Mononuclear cell (primary cell): ENCODE results near the gene PANK1. TPM values are rescaled to one million over a fixed set of nuclear protein-coding genes. Genes with fewer than 3 reads are reported as not detected.

Experiments
- H3K27me3 ChIP-seq: 2 replicates; pipeline ENCODE4 v1.6.0; 2011; ENCODE audit warnings: low read length, control low read depth; ENCODE audit not compliant: insufficient read depth
- H3K4me1 ChIP-seq: 2 replicates; pipeline ENCODE4 v1.5.1; 2011; ENCODE audit warnings: mild to moderate bottlenecking, low read length, control low read depth; ENCODE audit not compliant: insufficient read depth
- H3K4me3 ChIP-seq: 2 replicates; pipeline ENCODE4 v1.5.1; 2011; ENCODE audit warnings: mild to moderate bottlenecking, low read length, moderate library complexity
- H3K9me3 ChIP-seq: 2 replicates; pipeline ENCODE4 v1.5.1; 2011; ENCODE audit warnings: low read depth, mild to moderate bottlenecking, control low read depth, low read length
- total RNA-seq: library from RNA; depleted of rRNA; stranded (reverse); fragments of >200 nt; gene quantifications from one replicate; pipeline ENCODE4 v1.2.3, GENCODE V29; 2012

The PANK1 gene
- total RNA-seq, 1 donor, result 0.52 TPM

- Histone ChIP-seq H3K9me3 (no peaks in the 10 kb centered on the region), H3K4me1 (no peaks in the 10 kb centered on the region), H3K4me3 (no peak overlapping the region), H3K27me3 (no peaks in the 10 kb centered on the region)
Observed at GRCh38 chr10:89582022-89582421, 63.0 kb downstream of the PANK1 start.

DNA sequence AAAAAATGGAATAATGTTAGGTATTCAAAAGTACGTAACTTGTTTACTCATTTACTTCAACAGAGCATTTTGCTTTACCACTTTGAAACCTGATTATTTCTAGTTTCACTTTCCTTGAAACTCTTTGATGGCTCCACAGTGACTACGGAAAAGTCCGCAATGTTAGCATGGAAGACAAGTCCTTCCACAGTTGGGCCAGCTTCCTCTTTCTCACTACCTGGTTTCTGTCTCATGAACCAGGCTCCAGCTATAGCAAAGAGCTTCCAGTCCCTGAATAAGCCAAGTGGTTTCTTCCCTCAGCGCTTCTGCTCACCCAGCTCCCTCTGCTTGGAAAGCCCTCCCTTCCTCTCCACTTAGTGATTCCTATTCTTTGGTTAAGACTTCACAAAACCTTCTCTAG, 64.8 kb downstream of the PANK1 start:
- Histone ChIP-seq H3K27me3 (no peaks in the 10 kb centered on the region), H3K4me3 (no peak overlapping the region), H3K4me1 (no peaks in the 10 kb centered on the region), H3K9me3 (no peaks in the 10 kb centered on the region)

DNA sequence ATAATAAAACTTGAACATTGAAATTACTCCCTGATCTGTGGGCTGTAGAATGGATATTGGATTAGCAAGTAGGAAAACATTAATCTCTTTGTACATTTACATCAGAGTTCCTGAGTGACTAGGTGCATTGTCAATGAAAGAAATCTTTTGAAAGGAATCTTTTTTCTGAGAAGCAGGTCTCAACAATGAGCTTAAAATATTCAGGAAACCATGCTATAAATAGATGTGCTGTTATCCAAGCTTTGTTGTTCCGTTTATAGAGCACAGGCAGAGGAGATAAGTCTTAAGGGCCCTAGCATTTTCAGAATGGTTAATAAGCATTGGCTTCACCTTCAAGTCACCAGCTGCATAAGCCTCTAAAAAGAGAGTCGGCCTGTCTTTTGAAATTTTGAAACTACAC, 68.3 kb downstream of the PANK1 start:
- H3K4me3 ChIP-seq, result no peak overlapping the region
- H3K27me3 ChIP-seq, result no peaks in the 10 kb centered on the region
- no peaks in the 10 kb centered on the region for H3K9me3 ChIP-seq
- H3K4me1 ChIP-seq, result no peaks in the 10 kb centered on the region

DNA sequence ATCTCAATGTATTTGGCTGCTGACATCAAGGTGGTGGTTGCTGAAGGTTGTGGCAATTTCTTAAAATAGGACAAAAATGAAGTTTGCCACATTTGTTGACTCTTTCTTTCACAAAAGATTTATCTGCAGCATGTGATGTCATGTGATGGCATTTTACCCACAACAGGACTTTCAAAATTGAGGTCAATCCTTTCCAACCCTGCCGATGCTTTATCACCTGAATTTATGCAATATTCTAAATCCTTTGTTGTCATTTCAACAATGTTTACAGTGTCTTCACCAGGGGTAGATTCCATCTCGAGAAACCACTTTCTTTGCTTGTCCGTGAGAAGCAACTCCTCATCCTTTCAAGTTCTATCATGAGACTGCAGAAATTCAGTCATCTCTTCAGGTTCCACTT, 69.0 kb downstream of the PANK1 start:
- Histone ChIP-seq H3K4me1 (no peaks in the 10 kb centered on the region), H3K27me3 (no peaks in the 10 kb centered on the region), H3K9me3 (no peaks in the 10 kb centered on the region), H3K4me3 (no peak overlapping the region)

DNA sequence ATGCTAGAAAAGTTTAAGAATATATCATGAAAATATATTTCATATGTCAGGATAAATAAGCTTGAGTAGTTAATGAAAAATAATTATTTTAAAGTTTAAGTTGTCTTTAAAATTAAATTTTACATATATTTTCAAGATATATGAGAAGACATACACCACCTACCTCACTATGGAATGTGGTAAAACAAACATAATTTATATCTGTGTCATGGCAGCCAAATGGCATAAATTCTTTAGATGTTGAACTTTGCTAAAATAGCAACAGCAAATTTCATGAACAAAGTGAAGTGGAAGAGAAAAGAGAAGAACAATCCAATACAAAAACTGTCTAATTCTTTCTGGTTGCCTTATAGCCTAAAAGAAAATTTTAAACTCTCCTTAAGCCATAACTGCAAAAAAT, 70.0 kb downstream of the PANK1 start:
- no peaks in the 10 kb centered on the region for H3K9me3 ChIP-seq
- H3K27me3 ChIP-seq, result no peaks in the 10 kb centered on the region
- no peaks in the 10 kb centered on the region for H3K4me1 ChIP-seq
- no peak overlapping the region for H3K4me3 ChIP-seq

GRCh38 chr10:89574368-89574767, 70.7 kb downstream of the PANK1 start:
- Histone ChIP-seq H3K9me3 (no peaks in the 10 kb centered on the region), H3K27me3 (no peaks in the 10 kb centered on the region), H3K4me3 (no peak overlapping the region), H3K4me1 (no peaks in the 10 kb centered on the region)

DNA sequence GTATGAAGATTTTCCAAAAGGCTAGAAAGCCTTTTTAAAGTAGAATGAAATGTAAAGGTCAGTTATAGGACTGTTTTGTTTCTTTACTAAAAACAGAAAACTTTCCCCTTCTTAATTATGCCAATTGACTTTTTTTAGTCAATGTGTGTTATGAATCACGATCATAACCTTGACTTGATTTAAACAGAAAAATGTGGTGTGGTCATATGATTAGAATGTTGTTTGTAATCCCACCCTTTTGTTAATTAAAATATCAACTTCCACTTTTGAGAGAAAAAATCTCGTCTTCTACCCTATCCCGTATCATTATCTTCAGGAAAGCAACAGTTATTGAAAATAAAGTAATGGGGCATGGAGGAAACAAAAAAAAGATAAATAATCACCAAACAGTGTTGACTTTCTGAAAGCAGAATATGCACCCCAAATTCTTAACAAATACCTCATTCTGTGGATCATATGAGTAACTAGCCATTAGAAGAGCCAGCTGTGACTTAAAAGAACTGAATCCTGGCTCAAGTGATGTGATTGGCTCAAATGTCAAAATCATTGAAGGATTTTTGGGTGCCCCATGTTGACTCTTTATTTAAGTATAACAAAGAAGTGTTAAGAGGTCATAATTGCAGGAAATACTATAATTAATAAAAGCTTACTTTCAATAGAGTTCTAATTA, 77.3 kb downstream of the PANK1 start:
- no peaks in the 10 kb centered on the region for H3K9me3 ChIP-seq
- peaks cover 5% of the 10 kb centered on the region for H3K27me3 ChIP-seq
- no peak overlapping the region for H3K4me3 ChIP-seq
- no peaks in the 10 kb centered on the region for H3K4me1 ChIP-seq

DNA sequence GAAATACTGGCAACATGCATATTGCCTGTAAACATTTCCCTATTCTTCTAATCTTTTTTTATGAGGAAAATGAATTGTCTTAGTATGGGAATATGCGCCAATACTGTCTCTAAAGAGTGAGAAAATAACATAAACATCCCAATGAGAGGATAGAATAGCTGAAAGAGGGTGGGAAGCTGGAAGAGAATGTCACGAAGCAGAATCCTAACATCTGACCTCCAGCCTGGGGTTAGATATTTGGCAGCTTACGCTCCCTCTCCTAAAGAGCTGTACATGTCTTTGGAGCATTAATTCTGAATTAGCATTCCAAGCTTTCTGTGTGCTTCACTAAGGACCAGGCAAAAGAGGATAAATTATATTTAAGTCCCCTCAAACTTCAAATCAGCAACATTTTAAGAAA, 78.0 kb downstream of the PANK1 start:
- no peaks in the 10 kb centered on the region for H3K9me3 ChIP-seq
- no peak overlapping the region for H3K4me3 ChIP-seq
- H3K4me1 ChIP-seq, result no peaks in the 10 kb centered on the region
- H3K27me3 ChIP-seq, result peaks cover 5% of the 10 kb centered on the region

- Histone ChIP-seq H3K4me1 (no peaks in the 10 kb centered on the region), H3K9me3 (no peaks in the 10 kb centered on the region), H3K27me3 (peaks cover 5% of the 10 kb centered on the region), H3K4me3 (no peak overlapping the region)
Observed at GRCh38 chr10:89566095-89566950, 78.7 kb downstream of the PANK1 start.

GRCh38 chr10:89565180-89565579, 79.9 kb downstream of the PANK1 start:
- no peaks in the 10 kb centered on the region for H3K9me3 ChIP-seq
- H3K4me1 ChIP-seq, result no peaks in the 10 kb centered on the region
- no peak overlapping the region for H3K4me3 ChIP-seq
- peaks cover 5% of the 10 kb centered on the region for H3K27me3 ChIP-seq

GRCh38 chr10:89563861-89564478, 81.1 kb downstream of the PANK1 start:
- H3K4me1 ChIP-seq, result no peaks in the 10 kb centered on the region
- H3K27me3 ChIP-seq, result peaks cover 5% of the 10 kb centered on the region
- no peak overlapping the region for H3K4me3 ChIP-seq
- H3K9me3 ChIP-seq, result no peaks in the 10 kb centered on the region

GRCh38 chr10:89563311-89563710, 81.7 kb downstream of the PANK1 start:
- Histone ChIP-seq H3K27me3 (peaks cover 5% of the 10 kb centered on the region), H3K9me3 (no peaks in the 10 kb centered on the region), H3K4me3 (no peak overlapping the region), H3K4me1 (no peaks in the 10 kb centered on the region)

DNA sequence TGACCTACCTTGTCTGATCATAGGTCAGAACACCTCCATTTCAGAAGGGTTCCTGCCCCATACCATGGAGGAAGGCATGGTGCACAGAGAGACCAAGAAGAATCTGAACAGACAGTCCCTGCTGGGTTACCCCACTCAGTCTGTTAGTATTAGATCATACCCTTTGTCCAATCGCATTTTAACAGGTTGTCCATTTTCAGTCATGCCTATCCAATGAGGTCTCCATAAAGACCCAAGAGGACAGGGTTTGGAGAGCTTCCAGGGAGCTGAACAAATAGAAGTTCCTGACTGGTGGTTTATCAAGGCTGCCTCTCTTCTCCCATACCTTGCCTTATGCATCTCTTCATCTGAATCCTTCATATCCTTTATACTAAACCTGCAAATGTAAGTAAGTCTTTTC, 88.4 kb downstream of the PANK1 start:
- H3K4me3 ChIP-seq, result no peak overlapping the region
- H3K4me1 ChIP-seq, result no peaks in the 10 kb centered on the region
- H3K9me3 ChIP-seq, result no peaks in the 10 kb centered on the region
- no peaks in the 10 kb centered on the region for H3K27me3 ChIP-seq

DNA sequence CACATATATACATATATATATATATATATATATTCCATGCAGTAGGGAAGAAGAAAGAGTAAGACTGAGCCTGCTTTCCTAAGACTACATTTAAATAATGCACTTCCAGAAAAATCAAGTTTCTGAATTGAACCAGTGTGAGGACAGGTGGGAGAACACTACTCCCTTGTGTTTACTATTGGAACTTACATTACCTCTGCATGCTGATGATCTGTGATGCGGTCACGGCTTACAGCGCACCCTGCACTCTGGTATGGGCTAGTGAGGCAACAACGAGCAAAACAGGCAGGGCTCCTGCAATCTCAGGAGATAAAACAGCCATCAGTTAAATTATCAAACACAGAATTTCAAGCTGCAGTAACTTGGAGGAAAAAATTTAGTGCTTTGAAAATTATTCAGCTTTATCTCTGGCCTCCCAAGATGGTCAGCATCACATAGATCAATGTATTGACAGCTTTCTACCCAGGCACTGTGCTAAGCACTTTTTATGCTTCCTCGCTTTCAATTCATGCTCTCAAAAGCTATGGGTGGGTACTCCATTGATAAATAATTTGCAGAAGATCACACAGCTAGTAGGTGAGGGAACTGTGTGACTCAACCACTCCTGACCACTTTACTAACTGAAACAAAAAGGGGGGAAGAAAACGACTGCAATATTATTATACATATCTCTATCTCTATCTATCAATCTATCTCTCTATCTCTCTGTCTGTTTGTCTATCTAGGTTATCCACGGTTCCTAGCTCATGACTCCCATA, 89.2 kb downstream of the PANK1 start:
- Histone ChIP-seq H3K4me3 (no peak overlapping the region), H3K4me1 (no peaks in the 10 kb centered on the region), H3K9me3 (no peaks in the 10 kb centered on the region), H3K27me3 (no peaks in the 10 kb centered on the region)

DNA sequence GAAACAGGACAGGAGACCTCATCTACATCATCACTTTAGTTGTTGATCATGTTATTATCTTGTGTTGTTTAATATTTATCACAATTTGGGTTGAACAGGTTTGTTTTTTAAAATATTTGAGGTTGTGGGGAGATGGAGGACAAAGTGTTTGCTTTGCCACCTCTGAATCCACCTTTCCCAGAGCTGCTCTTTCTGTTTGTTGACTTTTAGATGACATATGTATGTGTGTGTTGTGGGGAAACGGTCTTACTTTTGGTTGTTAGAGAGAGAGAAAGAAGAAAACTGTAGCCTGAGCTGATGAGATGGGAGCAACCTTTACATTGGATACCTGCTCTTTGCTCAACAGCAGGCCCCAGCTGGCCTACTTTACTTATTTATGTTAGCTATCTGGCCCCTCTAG, 90.6 kb downstream of the PANK1 start:
- no peak overlapping the region for H3K4me3 ChIP-seq
- no peaks in the 10 kb centered on the region for H3K4me1 ChIP-seq
- no peaks in the 10 kb centered on the region for H3K9me3 ChIP-seq
- H3K27me3 ChIP-seq, result no peaks in the 10 kb centered on the region
